GM19324 (cell line): Measurements from ENCODE around the gene LRP11.
"Not testable (repeated sequence)": the region's sequence is repeated elsewhere in the genome, so short reads cannot be mapped to it uniquely, and the experiment has no call there.

Source experiments
- ATAC-seq: cut with Tn5 transposase; IDR thresholded peaks from one replicate; pipeline ENCODE4 v1.9.1; 2021; ENCODE audit warnings: mild to moderate bottlenecking, moderate library complexity; ENCODE audit not compliant: unreplicated experiment, low FRiP score

LRP11 gene

GRCh38 chr6:149863698-149864577 is at the start of gene LRP11:
TSS of gene LRP11 (minus strand) at chr6:149864359. CDS start at chr6:149864020, 339 bp downstream.
- ATAC-seq: peak; percentile 67

GRCh38 chr6:149913540-149914240 is 49.5 kb upstream of the LRP11 start:
- no peak for ATAC-seq

- ATAC-seq: no peak
These were observed 48.9 kb upstream of the LRP11 start for GRCh38 chr6:149913085-149913484.

GRCh38 chr6:149912680-149913079 is 48.5 kb upstream of the LRP11 start:
- ATAC-seq: not testable (repeated sequence)

- no peak for ATAC-seq
These were observed 46.6 kb upstream of the LRP11 start for GRCh38 chr6:149910721-149911151.

GRCh38 chr6:149909701-149910470 is 45.7 kb upstream of the LRP11 start:
- ATAC-seq: no peak

GRCh38 chr6:149908480-149908879 is 44.3 kb upstream of the LRP11 start:
- ATAC-seq: not testable (repeated sequence)

GRCh38 chr6:149907317-149907716 is 43.2 kb upstream of the LRP11 start:
- ATAC-seq: no peak

- ATAC-seq: no peak
These were observed 42.2 kb upstream of the LRP11 start for GRCh38 chr6:149906405-149906804.

GRCh38 chr6:149905911-149906371 is 41.8 kb upstream of the LRP11 start:
- no peak for ATAC-seq

GRCh38 chr6:149905371-149905910 is 41.3 kb upstream of the LRP11 start:
- ATAC-seq: no peak

- no peak for ATAC-seq
These were observed 40.7 kb upstream of the LRP11 start for GRCh38 chr6:149904661-149905370.

GRCh38 chr6:149903938-149904611 is 39.9 kb upstream of the LRP11 start:
- no peak for ATAC-seq

- ATAC-seq: no peak
These were observed 37.4 kb upstream of the LRP11 start for GRCh38 chr6:149901444-149902140.

- ATAC-seq: no peak
These were observed 36.7 kb upstream of the LRP11 start for GRCh38 chr6:149900620-149901443.

- no peak for ATAC-seq
These were observed 35.9 kb upstream of the LRP11 start for GRCh38 chr6:149899926-149900619.

- ATAC-seq: no peak
These were observed 35.3 kb upstream of the LRP11 start for GRCh38 chr6:149899486-149899885.
